K562 (cell line): Measurements from ENCODE around the gene SHISA5. TPM values are rescaled to one million over a fixed set of nuclear protein-coding genes. Genes with fewer than 3 reads are reported as not detected.
A peak's percentile ranks its signal among the peaks of the same experiment; 100 is the strongest.

Experiments used
- ATAC-seq: fragments of 200-7000 bp; cut with Tn5 transposase; 3 replicates; pipeline ENCODE4 v1.9.1; 2020; ENCODE audit warnings: moderate library complexity
- BruUV-seq: library from RNA; stranded (reverse); fragments of 400-500 nt; replicated peaks from 2 replicates; lab custom pipeline; 2021; lab: Mats Ljungman, UMichigan
- CTCF ChIA-PET: fragments of 300-600 bp; formaldehyde crosslinking; extraction: SDS; loops from one replicate; lab custom pipeline; 2021; ENCODE audit warnings: low intra/inter-chr PET ratio; lab: Yijun Ruan, JAX
- POLR2A ChIA-PET: fragments of 300-600, 350-650 bp; sonication (Branson Sonifier 250); formaldehyde crosslinking; extraction: SDS; loops from one replicate; lab custom pipeline; 2021; ENCODE audit warnings: antibody characterized with exemption, inconsistent platforms; lab: Yijun Ruan, JAX
- DNase-seq, 4 experiments: peaks; one replicate each; pipeline versions ENCODE4 v3.0.0 to v3.0.0-alpha.2; 2011 to 2018; ENCODE audit warnings: low spot score in 3 of 4, mixed read lengths in 3 of 4; ENCODE audit errors: extremely low read depth in 1 of 4
- FAIRE-seq: peaks from 2 replicates; lab custom pipeline; 2011; peaks lifted over from hg19 to GRCh38; lab: Jason Lieb, UNC
- H2AFZ ChIP-seq: 2 replicates; pipeline ENCODE4 v1.6.0; 2011; ENCODE audit warnings: low read depth, low read length, control low read depth, inconsistent platforms
- H3K27ac ChIP-seq: fragments of 200-600 bp; 3 replicates; pipeline ENCODE4 v1.8.0; 2011; ENCODE audit warnings: low read depth, mild to moderate bottlenecking, control low read depth, inconsistent platforms, low read length, moderate library complexity, mixed read lengths; ENCODE audit errors: extremely low read depth
- H3K27me3 ChIP-seq, 2 experiments: fragments of 300-600 bp in 1 of 2; 2 replicates in 1 of 2; 3 replicates in 1 of 2; pipeline versions ENCODE4 v1.6.0 to v1.8.0; 2011; ENCODE audit warnings: inconsistent platforms in 2 of 2, low read length in 2 of 2, mild to moderate bottlenecking in 1 of 2, mixed read lengths in 1 of 2, moderate library complexity in 1 of 2; ENCODE audit not compliant: control insufficient read depth in 2 of 2, insufficient read depth in 2 of 2
- H3K36me3 ChIP-seq: fragments of 300-600 bp; 3 replicates; pipeline ENCODE4 v1.8.0; 2011; ENCODE audit warnings: mild to moderate bottlenecking, low read length, inconsistent platforms; ENCODE audit not compliant: control insufficient read depth, insufficient read depth
- H3K4me1 ChIP-seq, 2 experiments: fragments of 200-600 bp in 1 of 2; replicated peaks in 1 of 2; 2 replicates in 1 of 2; 3 replicates in 1 of 2; pipeline versions ENCODE4 v1.5.1 to v1.8.0; 2011; ENCODE audit warnings: inconsistent platforms in 2 of 2, low read length in 2 of 2, mild to moderate bottlenecking in 1 of 2, mixed read lengths in 1 of 2, moderate library complexity in 1 of 2; ENCODE audit not compliant: control insufficient read depth in 2 of 2, insufficient read depth in 2 of 2
- H3K4me2 ChIP-seq: 2 replicates; pipeline ENCODE4 v1.6.1; 2011; ENCODE audit warnings: low read length, control low read depth, inconsistent platforms, mixed read lengths; ENCODE audit not compliant: insufficient read depth
- H3K4me3 ChIP-seq: fragments of 200-600 bp; sonication (generic), shearing (Covaris generic); 2 replicates; pipeline ENCODE4 v1.5.1; 2016; ENCODE audit warnings: control low read depth, inconsistent platforms
- H3K79me2 ChIP-seq: fragments of 200-600 bp; 3 replicates; pipeline ENCODE4 v1.8.0; 2011; ENCODE audit warnings: low read length, inconsistent platforms; ENCODE audit not compliant: control insufficient read depth, insufficient read depth
- H3K9ac ChIP-seq, 2 experiments: 2 replicates each; pipeline versions ENCODE4 v1.6.0 to v1.6.1; 2011; ENCODE audit warnings: low read depth in 2 of 2, low read length in 2 of 2, control low read depth in 1 of 2, inconsistent platforms in 1 of 2, mild to moderate bottlenecking in 1 of 2, mixed read lengths in 1 of 2; ENCODE audit not compliant: insufficient read depth in 1 of 2
- H3K9me1 ChIP-seq: one replicate; pipeline ENCODE4 v1.6.0; 2011; ENCODE audit warnings: inconsistent platforms, mild to moderate bottlenecking, low read length, moderate library complexity; ENCODE audit not compliant: control insufficient read depth, insufficient read depth
- H3K9me3 ChIP-seq: replicated peaks from 2 replicates; pipeline ENCODE4 v1.5.1; 2011; ENCODE audit warnings: low read depth, low read length, inconsistent platforms; ENCODE audit not compliant: control insufficient read depth, insufficient read depth
- H4K20me1 ChIP-seq: replicated peaks from 2 replicates; pipeline ENCODE4 v1.6.1; 2011; ENCODE audit warnings: low read length, inconsistent platforms, mixed read lengths; ENCODE audit not compliant: control insufficient read depth, insufficient read depth
- HCFC1 ChIP-seq: IDR thresholded peaks from 2 replicates; pipeline ENCODE4 v1.6.1; 2012; ENCODE audit warnings: low read depth, low read length, improper control_type of control experiment
- L3MBTL2 ChIP-seq: fragments of 450-650 bp; IDR thresholded peaks from 2 replicates; pipeline ENCODE4 v1.6.1; 2016; ENCODE audit warnings: mild to moderate bottlenecking, moderate library complexity
- WGBS: fragments of 100-300 bp; shearing (Covaris generic); methylation state at CpG from one replicate; pipeline ENCODE4 v1.1.6; 2016; ENCODE audit warnings: low coverage, mixed read lengths; ENCODE audit not compliant: insufficient coverage; ENCODE audit errors: missing lambda C conversion rate; 5-methylcytosine and 5-hydroxymethylcytosine counted together
- in situ Hi-C: fragments of 300-500 bp; cut with MboI; formaldehyde crosslinking; loops from 4 replicates; pipeline ENCODE4 v1.15.0; 2018; ENCODE audit warnings: inconsistent platforms, mixed read lengths
- intact Hi-C: fragments of 100-400 bp; cut with micrococcal nuclease; formaldehyde crosslinking; loops from 2 replicates; pipeline ENCODE4 v1.14.2; 2022
- polyA plus RNA-seq, 8 experiments: library from polyadenylated mRNA; depleted of rRNA in 4 of 8; stranded (reverse) in 5 of 8; unstranded in 3 of 8; fragments of >200 nt; fragmentation: Nextera tagmentation in 2 of 8; fragmentation: Illumina TruSeq in 1 of 8; extraction: Ambion mirVana in 2 of 8; extraction: Trizol in 1 of 8; gene quantifications; 2 replicates each; pipeline versions ENCODE4 v1.2.1 to v1.2.3, GENCODE V29; 2011 to 2014; ENCODE audit warnings: inconsistent platforms in 1 of 8, missing spikeins in 1 of 8
- total RNA-seq, 7 experiments: library from RNA; depleted of rRNA in 6 of 7; stranded (reverse); fragments of >200 nt in 6 of 7; fragmentation: Illumina TruSeq in 2 of 7; extraction: Trizol in 2 of 7; gene quantifications; 2 replicates each; pipeline versions ENCODE4 v1.2.1 to v1.2.3, GENCODE V29; 2011 to 2021; ENCODE audit warnings: low replicate concordance in 1 of 7
- TF ChIP-seq, protein P1 (sequence below): sonication (generic); formaldehyde crosslinking; IDR thresholded peaks from 2 replicates; pipeline ENCODE4 v1.9.0; 2022; ENCODE audit warnings: mild to moderate bottlenecking, missing genetic modification reagents
- TF ChIP-seq, protein P2 (sequence below): fragments of 450-650 bp; IDR thresholded peaks from 2 replicates; pipeline ENCODE4 v1.6.1; 2016; ENCODE audit warnings: mild to moderate bottlenecking, moderate library complexity
- TF ChIP-seq, protein P3 (sequence below), 2 experiments: IDR thresholded peaks; 2 replicates each; pipeline ENCODE4 v1.6.1; 2011; ENCODE audit warnings: borderline replicate concordance in 1 of 2, control low read depth in 1 of 2, low read depth in 1 of 2, low read length in 1 of 2, mild to moderate bottlenecking in 1 of 2, mixed read lengths in 1 of 2, moderate library complexity in 1 of 2; ENCODE audit not compliant: insufficient read depth in 1 of 2, insufficient read length in 1 of 2, poor library complexity in 1 of 2, severe bottlenecking in 1 of 2; ENCODE audit errors: extremely low read depth in 1 of 2

The SHISA5 gene
- total and polyA plus RNA-seq, 9 of the 15 experiments (the other 6 are each of a cell fraction or from before 2014, with no cell fraction given): 8.4 to 85.8 (median 56.1) TPM

DNA sequence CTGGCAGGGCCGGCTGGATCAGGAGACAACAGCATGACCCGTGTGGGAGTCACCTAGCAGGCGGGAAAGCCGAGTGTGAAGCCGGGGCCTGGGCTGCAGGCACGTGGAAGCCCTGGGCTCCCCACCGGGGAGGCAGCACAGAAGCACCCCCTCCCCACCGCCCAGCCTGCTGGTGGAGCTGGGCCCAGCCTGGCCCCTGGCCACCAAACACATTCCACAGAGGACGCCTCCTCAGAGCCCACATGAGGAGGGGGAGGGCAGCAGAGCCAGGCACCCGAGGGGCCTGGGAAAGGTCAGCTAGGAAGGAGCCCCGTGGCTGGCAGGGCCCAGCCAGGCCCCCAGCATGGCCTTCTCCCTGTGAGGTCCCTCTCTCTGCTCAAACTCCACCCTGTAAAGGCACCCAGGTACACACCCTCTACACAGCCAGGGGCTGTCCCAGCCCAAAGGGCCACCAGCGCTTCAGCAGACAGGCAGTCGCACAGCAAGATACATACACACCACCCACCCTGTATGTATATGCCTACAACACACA lies 78.6 kb downstream of the SHISA5 start:
- Histone ChIP-seq H3K9ac (peak overlapping the region in 1 of 2 experiments; percentile 83; a peak in 2 of 4 replicates), H2AFZ (no peak overlapping the region), H3K27ac (no peak overlapping the region), H3K4me1 (peaks cover 3 to 47% of the 10 kb centered on the region in 2 experiments; a peak in 4 of 5 replicates), H3K27me3 (no peaks in the 10 kb centered on the region), H3K79me2 (no peaks in the 10 kb centered on the region; the same call in 2 of the 3 replicates), H3K4me3 (no peak overlapping the region), H3K9me3 (no peaks in the 10 kb centered on the region), H3K9me1 (no peaks in the 10 kb centered on the region), H3K4me2 (no peak overlapping the region), H4K20me1 (no peaks in the 10 kb centered on the region), H3K36me3 (no peaks in the 10 kb centered on the region)
- BruUV-seq: no TSS peak
- DNase-seq: peak in 1 of 4 experiments; percentile 18
- intact Hi-C loops (no loop called here), in situ Hi-C loops (no loop called here)
- ChIA-PET POLR2A (no interaction called here), CTCF (no interaction called here)
- ATAC-seq: no peak
- 36% methylated on average over 4 of the region's 13 CpGs for WGBS
- FAIRE-seq: no peak
- no peak for TF ChIP-seq HCFC1
- TF ChIP-seq, protein P1, sequence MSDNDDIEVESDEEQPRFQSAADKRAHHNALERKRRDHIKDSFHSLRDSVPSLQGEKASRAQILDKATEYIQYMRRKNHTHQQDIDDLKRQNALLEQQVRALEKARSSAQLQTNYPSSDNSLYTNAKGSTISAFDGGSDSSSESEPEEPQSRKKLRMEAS (CRISPR knock-in tag): peak; percentile 47; the same call in 1 of the 2 replicates
- TF ChIP-seq, protein P2, sequence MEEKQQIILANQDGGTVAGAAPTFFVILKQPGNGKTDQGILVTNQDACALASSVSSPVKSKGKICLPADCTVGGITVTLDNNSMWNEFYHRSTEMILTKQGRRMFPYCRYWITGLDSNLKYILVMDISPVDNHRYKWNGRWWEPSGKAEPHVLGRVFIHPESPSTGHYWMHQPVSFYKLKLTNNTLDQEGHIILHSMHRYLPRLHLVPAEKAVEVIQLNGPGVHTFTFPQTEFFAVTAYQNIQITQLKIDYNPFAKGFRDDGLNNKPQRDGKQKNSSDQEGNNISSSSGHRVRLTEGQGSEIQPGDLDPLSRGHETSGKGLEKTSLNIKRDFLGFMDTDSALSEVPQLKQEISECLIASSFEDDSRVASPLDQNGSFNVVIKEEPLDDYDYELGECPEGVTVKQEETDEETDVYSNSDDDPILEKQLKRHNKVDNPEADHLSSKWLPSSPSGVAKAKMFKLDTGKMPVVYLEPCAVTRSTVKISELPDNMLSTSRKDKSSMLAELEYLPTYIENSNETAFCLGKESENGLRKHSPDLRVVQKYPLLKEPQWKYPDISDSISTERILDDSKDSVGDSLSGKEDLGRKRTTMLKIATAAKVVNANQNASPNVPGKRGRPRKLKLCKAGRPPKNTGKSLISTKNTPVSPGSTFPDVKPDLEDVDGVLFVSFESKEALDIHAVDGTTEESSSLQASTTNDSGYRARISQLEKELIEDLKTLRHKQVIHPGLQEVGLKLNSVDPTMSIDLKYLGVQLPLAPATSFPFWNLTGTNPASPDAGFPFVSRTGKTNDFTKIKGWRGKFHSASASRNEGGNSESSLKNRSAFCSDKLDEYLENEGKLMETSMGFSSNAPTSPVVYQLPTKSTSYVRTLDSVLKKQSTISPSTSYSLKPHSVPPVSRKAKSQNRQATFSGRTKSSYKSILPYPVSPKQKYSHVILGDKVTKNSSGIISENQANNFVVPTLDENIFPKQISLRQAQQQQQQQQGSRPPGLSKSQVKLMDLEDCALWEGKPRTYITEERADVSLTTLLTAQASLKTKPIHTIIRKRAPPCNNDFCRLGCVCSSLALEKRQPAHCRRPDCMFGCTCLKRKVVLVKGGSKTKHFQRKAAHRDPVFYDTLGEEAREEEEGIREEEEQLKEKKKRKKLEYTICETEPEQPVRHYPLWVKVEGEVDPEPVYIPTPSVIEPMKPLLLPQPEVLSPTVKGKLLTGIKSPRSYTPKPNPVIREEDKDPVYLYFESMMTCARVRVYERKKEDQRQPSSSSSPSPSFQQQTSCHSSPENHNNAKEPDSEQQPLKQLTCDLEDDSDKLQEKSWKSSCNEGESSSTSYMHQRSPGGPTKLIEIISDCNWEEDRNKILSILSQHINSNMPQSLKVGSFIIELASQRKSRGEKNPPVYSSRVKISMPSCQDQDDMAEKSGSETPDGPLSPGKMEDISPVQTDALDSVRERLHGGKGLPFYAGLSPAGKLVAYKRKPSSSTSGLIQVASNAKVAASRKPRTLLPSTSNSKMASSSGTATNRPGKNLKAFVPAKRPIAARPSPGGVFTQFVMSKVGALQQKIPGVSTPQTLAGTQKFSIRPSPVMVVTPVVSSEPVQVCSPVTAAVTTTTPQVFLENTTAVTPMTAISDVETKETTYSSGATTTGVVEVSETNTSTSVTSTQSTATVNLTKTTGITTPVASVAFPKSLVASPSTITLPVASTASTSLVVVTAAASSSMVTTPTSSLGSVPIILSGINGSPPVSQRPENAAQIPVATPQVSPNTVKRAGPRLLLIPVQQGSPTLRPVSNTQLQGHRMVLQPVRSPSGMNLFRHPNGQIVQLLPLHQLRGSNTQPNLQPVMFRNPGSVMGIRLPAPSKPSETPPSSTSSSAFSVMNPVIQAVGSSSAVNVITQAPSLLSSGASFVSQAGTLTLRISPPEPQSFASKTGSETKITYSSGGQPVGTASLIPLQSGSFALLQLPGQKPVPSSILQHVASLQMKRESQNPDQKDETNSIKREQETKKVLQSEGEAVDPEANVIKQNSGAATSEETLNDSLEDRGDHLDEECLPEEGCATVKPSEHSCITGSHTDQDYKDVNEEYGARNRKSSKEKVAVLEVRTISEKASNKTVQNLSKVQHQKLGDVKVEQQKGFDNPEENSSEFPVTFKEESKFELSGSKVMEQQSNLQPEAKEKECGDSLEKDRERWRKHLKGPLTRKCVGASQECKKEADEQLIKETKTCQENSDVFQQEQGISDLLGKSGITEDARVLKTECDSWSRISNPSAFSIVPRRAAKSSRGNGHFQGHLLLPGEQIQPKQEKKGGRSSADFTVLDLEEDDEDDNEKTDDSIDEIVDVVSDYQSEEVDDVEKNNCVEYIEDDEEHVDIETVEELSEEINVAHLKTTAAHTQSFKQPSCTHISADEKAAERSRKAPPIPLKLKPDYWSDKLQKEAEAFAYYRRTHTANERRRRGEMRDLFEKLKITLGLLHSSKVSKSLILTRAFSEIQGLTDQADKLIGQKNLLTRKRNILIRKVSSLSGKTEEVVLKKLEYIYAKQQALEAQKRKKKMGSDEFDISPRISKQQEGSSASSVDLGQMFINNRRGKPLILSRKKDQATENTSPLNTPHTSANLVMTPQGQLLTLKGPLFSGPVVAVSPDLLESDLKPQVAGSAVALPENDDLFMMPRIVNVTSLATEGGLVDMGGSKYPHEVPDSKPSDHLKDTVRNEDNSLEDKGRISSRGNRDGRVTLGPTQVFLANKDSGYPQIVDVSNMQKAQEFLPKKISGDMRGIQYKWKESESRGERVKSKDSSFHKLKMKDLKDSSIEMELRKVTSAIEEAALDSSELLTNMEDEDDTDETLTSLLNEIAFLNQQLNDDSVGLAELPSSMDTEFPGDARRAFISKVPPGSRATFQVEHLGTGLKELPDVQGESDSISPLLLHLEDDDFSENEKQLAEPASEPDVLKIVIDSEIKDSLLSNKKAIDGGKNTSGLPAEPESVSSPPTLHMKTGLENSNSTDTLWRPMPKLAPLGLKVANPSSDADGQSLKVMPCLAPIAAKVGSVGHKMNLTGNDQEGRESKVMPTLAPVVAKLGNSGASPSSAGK: peak; percentile 49; the same call in 1 of the 2 replicates
- TF ChIP-seq, protein P3, sequence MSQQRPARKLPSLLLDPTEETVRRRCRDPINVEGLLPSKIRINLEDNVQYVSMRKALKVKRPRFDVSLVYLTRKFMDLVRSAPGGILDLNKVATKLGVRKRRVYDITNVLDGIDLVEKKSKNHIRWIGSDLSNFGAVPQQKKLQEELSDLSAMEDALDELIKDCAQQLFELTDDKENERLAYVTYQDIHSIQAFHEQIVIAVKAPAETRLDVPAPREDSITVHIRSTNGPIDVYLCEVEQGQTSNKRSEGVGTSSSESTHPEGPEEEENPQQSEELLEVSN (IDR thresholded peaks at IDR 0.05; ENCODE audit: borderline replicate concordance in 1 of 2, extremely low read depth in 1 of 2, insufficient read depth in 1 of 2, insufficient read length in 1 of 2, low read depth in 1 of 2, low read length in 1 of 2, poor library complexity in 1 of 2, severe bottlenecking in 1 of 2): peak; percentile 67 to 88
- TF ChIP-seq L3MBTL2: peak; percentile 52
